IMR-90 (cell line): ENCODE data around the gene CDK1.

Experiments used
- MAFK ChIP-seq: IDR thresholded peaks from 2 replicates; pipeline ENCODE4 v1.6.1; 2012; ENCODE audit warnings: low read depth, low read length, improper control_type of control experiment
- MAZ ChIP-seq: IDR thresholded peaks from 2 replicates; pipeline ENCODE4 v1.6.1; 2012; ENCODE audit warnings: low read depth, mild to moderate bottlenecking, low read length, improper control_type of control experiment, moderate library complexity, borderline replicate concordance
- POLR2A ChIP-seq: IDR thresholded peaks from 2 replicates; pipeline ENCODE4 v1.6.1; 2012; ENCODE audit warnings: mild to moderate bottlenecking, low read depth, low read length
- RCOR1 ChIP-seq: IDR thresholded peaks from 2 replicates; pipeline ENCODE4 v1.6.1; 2012; ENCODE audit warnings: mild to moderate bottlenecking, low read length, improper control_type of control experiment; ENCODE audit not compliant: insufficient replicate concordance
- RFX5 ChIP-seq: IDR thresholded peaks from 2 replicates; pipeline ENCODE4 v1.8.0; 2012; ENCODE audit warnings: low read depth, mild to moderate bottlenecking, low read length, moderate library complexity
- USF2 ChIP-seq: fragments of 150-350 bp; IDR thresholded peaks from 2 replicates; pipeline ENCODE4 v1.6.1; 2017; ENCODE audit warnings: mild to moderate bottlenecking, antibody characterized with exemption, low read length, low read depth
- TF ChIP-seq, protein P1 (sequence below): conservative IDR thresholded peaks from 2 replicates; pipeline ENCODE4 v1.5.1; 2012; ENCODE audit warnings: mild to moderate bottlenecking, low read depth, low read length, improper control_type of control experiment

- no peak for TF ChIP-seq MAZ
- TF ChIP-seq POLR2A: no peak
- TF ChIP-seq, protein P1, sequence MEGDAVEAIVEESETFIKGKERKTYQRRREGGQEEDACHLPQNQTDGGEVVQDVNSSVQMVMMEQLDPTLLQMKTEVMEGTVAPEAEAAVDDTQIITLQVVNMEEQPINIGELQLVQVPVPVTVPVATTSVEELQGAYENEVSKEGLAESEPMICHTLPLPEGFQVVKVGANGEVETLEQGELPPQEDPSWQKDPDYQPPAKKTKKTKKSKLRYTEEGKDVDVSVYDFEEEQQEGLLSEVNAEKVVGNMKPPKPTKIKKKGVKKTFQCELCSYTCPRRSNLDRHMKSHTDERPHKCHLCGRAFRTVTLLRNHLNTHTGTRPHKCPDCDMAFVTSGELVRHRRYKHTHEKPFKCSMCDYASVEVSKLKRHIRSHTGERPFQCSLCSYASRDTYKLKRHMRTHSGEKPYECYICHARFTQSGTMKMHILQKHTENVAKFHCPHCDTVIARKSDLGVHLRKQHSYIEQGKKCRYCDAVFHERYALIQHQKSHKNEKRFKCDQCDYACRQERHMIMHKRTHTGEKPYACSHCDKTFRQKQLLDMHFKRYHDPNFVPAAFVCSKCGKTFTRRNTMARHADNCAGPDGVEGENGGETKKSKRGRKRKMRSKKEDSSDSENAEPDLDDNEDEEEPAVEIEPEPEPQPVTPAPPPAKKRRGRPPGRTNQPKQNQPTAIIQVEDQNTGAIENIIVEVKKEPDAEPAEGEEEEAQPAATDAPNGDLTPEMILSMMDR: no peak
- TF ChIP-seq RCOR1: no peak
- TF ChIP-seq RFX5: no peak
- no peak for TF ChIP-seq MAFK
- no peak for TF ChIP-seq USF2
Observed at GRCh38 chr10:60798031-60798430, 19.8 kb downstream of the CDK1 start.
